ENCODE data around the gene PDE4B. TPM values are rescaled to one million over a fixed set of nuclear protein-coding genes. Genes with fewer than 3 reads are reported as not detected.

The PDE4B gene
- total RNA-seq, 1 donor from 2014 or later = 37.5 TPM

DNA sequence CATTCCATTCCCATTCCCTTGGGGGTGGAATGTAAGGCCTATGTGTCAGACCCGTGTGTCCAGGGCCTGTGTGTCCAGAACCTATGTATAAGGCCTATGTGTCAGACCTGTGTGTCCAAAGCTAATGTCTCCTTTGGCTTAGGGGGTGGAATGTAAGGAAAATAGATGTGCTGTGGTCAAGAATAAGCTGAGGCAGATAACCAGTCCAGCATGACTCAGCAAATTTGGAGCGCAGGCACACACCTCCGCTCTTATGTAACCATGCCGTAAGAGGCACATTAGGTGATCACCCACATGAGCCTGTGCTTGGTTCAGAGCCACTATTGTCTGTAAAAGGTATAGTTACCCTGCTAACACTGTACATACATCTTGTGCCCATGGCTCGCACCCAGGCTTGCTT lies 590.5 kb downstream of the PDE4B start:
- peaks cover 22% of the 10 kb centered on the region for H3K9me3 Mint-ChIP-seq
- peaks cover 8% of the 10 kb centered on the region for H3K36me3 Mint-ChIP-seq (ENCODE audit: low read depth)
- H3K4me3 Mint-ChIP-seq = no peak overlapping the region
- no peak for DNase-seq (ENCODE audit: low read depth, low spot score)
- H3K27me3 Mint-ChIP-seq (ENCODE audit: low read depth) = no peaks in the 10 kb centered on the region
- H3K4me1 Mint-ChIP-seq = no peaks in the 10 kb centered on the region
- no peak overlapping the region for H3K27ac Mint-ChIP-seq (ENCODE audit: unreplicated experiment)
- TF ChIP-seq, protein P1, sequence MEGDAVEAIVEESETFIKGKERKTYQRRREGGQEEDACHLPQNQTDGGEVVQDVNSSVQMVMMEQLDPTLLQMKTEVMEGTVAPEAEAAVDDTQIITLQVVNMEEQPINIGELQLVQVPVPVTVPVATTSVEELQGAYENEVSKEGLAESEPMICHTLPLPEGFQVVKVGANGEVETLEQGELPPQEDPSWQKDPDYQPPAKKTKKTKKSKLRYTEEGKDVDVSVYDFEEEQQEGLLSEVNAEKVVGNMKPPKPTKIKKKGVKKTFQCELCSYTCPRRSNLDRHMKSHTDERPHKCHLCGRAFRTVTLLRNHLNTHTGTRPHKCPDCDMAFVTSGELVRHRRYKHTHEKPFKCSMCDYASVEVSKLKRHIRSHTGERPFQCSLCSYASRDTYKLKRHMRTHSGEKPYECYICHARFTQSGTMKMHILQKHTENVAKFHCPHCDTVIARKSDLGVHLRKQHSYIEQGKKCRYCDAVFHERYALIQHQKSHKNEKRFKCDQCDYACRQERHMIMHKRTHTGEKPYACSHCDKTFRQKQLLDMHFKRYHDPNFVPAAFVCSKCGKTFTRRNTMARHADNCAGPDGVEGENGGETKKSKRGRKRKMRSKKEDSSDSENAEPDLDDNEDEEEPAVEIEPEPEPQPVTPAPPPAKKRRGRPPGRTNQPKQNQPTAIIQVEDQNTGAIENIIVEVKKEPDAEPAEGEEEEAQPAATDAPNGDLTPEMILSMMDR (conservative IDR thresholded peaks at IDR 0.05) = no peak

DNA sequence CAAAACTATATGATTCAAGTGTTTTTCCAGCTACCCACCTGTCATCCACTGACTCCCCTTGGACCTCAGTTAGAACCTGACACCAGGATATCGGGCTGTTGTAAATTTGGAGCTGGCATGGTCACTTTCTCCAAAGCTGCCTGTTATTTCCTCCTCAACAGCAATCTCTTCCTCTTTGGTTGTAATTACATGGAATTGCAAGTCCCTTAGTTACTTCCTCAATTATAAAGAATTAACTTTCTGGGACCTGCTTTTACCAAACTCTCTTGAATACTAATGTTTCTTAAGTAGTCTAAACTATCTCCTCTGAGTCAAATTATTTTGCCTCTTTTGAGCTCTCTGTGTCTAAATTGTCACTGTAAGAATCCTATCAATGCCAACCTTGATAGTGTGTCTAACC lies 590.9 kb downstream of the PDE4B start:
- peaks cover 24% of the 10 kb centered on the region for H3K9me3 Mint-ChIP-seq
- no peaks in the 10 kb centered on the region for H3K27me3 Mint-ChIP-seq (ENCODE audit: low read depth)
- TF ChIP-seq, protein P1 (conservative IDR thresholded peaks at IDR 0.05) = no peak
- no peaks in the 10 kb centered on the region for H3K4me1 Mint-ChIP-seq
- H3K4me3 Mint-ChIP-seq = no peak overlapping the region
- DNase-seq (ENCODE audit: low read depth, low spot score) = no peak
- H3K36me3 Mint-ChIP-seq (ENCODE audit: low read depth) = peaks cover 10% of the 10 kb centered on the region
- no peak overlapping the region for H3K27ac Mint-ChIP-seq (ENCODE audit: unreplicated experiment)

GRCh38 chr1:66384258-66384921 lies 591.7 kb downstream of the PDE4B start:
- no peak for DNase-seq (ENCODE audit: low read depth, low spot score)
- H3K27ac Mint-ChIP-seq (ENCODE audit: unreplicated experiment) = no peak overlapping the region
- H3K4me3 Mint-ChIP-seq = no peak overlapping the region
- no peaks in the 10 kb centered on the region for H3K4me1 Mint-ChIP-seq
- TF ChIP-seq, protein P1 (conservative IDR thresholded peaks at IDR 0.05) = no peak
- peaks cover 24% of the 10 kb centered on the region for H3K9me3 Mint-ChIP-seq
- no peaks in the 10 kb centered on the region for H3K27me3 Mint-ChIP-seq (ENCODE audit: low read depth)
- H3K36me3 Mint-ChIP-seq (ENCODE audit: low read depth) = peaks cover 10% of the 10 kb centered on the region

DNA sequence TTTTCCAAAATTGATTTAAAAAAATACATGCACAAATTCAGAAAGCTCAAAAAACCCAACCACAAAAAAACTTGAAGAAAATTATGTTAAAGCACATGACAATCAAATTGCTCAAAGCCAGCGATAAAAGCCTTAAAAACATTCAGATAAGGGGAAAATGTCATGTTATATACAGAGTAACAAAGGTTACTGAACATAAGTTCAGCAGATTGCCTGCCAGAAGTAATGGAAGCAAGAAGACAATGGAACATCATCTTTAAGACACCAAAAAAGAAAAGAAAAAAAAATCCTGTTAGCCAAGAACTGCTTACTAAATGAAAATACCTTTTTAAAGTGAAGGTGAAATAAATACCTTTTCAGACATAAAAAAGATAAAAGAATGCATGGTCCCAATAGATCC lies 594.0 kb downstream of the PDE4B start:
- H3K27me3 Mint-ChIP-seq (ENCODE audit: low read depth) = no peaks in the 10 kb centered on the region
- no peak overlapping the region for H3K27ac Mint-ChIP-seq (ENCODE audit: unreplicated experiment)
- H3K4me3 Mint-ChIP-seq = no peak overlapping the region
- H3K4me1 Mint-ChIP-seq = no peaks in the 10 kb centered on the region
- peaks cover 28% of the 10 kb centered on the region for H3K9me3 Mint-ChIP-seq
- DNase-seq (ENCODE audit: low read depth, low spot score) = no peak
- TF ChIP-seq, protein P1 (conservative IDR thresholded peaks at IDR 0.05) = no peak
- peaks cover 15% of the 10 kb centered on the region for H3K36me3 Mint-ChIP-seq (ENCODE audit: low read depth)

DNA sequence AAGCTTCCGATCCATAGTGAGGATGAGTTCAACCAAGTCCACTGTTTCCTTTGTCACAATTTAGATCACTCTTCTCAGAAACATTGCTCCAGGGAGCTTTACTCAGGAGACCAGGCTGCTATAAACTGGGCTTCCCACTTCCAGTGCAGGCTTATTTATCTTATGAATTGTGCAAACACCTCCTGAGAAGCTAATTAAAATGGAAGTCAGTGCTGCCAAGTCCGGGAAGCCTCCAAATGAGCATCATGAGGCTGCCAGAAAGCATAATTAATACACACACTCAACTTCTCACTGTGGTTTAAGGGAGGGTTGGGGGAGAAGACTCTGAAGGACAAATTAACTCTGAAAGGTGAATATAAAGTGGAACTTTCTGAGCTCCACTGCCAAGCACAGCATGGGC lies 596.2 kb downstream of the PDE4B start:
- H3K27me3 Mint-ChIP-seq (ENCODE audit: low read depth) = no peaks in the 10 kb centered on the region
- peaks cover 28% of the 10 kb centered on the region for H3K9me3 Mint-ChIP-seq
- no peak overlapping the region for H3K27ac Mint-ChIP-seq (ENCODE audit: unreplicated experiment)
- no peaks in the 10 kb centered on the region for H3K4me1 Mint-ChIP-seq
- DNase-seq (ENCODE audit: low read depth, low spot score) = no peak
- peaks cover 11% of the 10 kb centered on the region for H3K36me3 Mint-ChIP-seq (ENCODE audit: low read depth)
- no peak overlapping the region for H3K4me3 Mint-ChIP-seq
- TF ChIP-seq, protein P1 (conservative IDR thresholded peaks at IDR 0.05) = no peak
